Stimulated activated CD8-positive, alpha-beta memory T cell treated with anti-CD3 and anti-CD28 coated beads, Interleukin-7, amount 100 ng/mL, for 1 hour (primary cell): Measurements from ENCODE around the gene SCLY.

Experiments used
- DNase-seq, 2 donors: peaks; one replicate each; pipeline ENCODE4 v3.0.0-alpha.2; 2020; ENCODE audit warnings: low read depth in 2 of 2

Gene SCLY

DNA sequence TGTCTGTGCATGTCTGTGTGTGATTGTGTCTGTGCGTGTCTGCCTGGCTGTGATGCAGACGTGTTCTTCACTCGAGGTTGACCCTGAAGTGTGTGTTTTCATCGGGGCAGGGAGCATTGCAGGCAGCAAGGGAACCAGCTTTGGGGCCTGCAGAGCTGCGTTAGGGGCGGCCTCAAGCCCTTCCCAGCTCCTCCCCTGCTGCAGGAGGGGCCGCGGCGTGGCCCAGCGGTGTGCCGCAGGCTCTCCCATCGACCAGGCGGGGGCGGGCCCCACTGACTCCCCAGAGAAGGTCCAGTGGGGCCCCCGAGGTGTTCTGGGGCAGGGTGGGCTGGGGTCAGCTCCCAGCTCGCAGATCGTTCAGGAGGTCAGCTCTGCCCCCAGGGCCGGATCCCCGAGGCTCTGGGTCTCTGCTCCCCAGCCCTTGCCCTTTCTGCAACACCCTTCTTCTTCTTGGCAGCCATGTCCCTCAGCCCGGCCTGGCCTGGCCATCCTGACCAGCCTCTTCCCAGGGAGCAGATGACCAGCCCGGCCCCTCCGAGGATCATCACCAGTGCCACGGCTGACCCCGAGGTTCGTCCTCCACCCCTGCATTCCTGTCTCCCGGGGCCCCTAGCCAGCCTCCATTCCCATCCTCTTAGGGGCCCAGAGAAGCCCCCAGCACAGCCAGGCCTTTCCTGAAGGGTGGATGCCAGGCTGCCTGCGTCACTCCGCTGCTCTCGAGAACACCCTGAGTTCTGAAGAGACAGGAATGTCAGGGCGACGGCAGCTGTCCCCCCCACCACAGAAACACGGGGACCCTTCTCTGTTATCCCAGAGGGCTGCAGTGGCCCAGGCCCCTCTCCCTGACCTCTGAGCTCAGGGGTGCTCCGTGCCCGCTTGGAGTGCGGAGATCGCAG lies 66.6 kb downstream of the SCLY start:
- no peak for DNase-seq

DNA sequence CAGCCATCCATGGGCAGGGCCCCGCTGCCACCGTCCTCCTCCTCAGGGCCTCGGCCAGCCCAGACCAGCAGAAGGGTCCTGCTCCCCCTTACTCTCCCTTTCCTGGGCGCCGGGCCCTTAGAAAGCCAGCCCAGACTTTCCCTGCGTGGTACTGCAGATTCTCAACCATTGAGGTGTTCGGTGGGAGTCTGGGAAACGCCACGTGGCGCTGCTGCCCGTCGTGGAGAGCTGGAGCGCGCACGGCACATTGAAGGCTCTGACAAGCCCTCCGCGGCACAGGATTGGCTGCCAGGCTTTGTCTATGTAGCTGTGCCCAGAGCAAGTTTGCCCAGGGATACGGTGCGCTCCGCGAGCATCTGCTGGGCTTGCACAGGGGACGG lies 67.2 kb downstream of the SCLY start:
- DNase-seq, result no peak

DNA sequence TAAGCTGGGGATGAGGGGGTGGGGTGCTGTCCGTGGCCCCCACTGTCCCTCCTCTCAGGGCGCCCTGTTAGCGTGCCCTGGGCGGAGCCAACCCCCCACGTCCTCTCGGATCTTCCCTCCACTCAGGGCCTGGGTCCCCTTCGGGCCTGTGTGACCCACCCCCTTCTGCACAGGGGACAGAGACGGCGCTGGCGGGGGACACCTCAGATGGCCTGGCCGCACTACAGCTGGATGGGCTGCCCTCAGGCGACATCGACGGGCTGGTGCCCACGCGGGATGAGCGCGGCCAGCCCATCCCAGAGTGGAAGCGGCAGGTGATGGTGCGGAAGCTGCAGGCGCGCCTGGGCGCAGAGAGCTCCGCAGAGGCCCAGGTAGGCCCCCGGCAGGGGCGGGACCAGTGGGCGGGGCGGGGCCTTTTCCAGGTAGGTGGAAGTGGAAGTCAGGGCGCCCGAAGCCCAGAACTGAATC lies 67.8 kb downstream of the SCLY start:
- DNase-seq, result no peak

DNA sequence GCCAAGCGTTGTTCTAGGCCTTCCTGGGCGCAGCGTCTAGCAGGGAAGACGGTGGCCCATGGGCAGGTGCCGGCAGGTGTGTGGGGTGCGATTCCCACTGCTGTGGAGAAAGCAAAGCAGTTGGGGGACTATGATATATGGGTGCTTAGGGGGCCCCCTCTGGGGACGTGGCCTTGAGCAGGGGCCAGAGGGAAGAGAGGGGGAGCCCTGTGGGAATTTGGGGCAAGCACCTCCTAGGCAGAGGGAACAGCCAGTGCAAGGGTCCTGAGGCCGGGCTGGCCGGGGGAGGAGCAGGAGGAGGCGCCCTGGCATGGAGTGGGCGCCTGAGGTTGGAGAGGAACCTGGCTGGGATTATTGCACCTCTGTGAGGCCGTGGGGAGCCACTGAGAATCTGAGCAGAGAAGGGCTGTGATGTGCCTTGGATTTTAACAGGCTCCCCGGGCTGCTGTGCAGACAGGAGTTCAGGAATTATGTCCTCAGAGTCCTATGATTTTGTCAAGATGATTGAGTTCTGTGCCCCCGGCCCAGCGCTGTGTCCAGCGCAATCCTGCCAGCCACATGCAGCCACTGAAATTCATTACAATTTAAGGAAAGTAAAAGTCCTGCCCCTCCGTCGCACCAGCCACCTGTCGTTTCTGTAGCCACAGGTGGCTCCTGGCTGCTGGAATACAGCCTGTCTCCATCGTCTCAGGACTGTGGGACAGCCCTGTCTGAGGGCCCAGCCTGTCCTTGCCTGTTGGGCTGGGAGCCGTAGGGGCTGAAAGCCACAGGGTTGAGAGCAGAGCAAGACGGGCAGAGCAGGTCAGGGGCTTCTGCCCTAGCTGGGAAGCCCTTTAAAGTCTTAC lies 68.6 kb downstream of the SCLY start:
- DNase-seq, result no peak

DNA sequence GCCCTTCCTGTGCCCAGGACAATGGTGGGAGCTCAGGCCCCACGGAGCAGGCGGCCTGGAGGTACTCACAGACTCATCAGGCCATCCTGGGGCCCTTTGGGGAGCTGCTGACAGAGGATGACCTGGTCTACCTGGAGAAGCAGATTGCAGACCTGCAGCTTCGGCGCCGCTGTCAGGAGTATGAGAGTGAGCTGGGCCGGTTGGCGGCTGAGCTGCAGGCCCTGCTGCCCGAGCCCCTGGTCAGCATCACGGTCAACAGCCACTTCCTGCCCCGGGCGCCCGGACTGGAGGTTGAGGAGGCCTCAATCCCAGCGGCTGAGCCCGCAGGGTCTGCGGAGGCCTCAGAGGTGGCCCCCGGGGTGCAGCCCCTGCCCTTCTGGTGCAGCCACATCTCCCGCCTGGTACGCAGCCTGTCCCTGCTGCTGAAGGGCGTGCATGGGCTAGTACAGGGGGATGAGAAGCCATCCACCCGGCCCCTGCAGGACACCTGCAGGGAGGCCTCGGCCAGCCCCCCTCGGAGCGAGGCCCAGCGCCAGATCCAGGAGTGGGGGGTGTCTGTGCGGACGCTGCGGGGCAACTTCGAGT lies 69.4 kb downstream of the SCLY start:
- DNase-seq, result no peak

DNA sequence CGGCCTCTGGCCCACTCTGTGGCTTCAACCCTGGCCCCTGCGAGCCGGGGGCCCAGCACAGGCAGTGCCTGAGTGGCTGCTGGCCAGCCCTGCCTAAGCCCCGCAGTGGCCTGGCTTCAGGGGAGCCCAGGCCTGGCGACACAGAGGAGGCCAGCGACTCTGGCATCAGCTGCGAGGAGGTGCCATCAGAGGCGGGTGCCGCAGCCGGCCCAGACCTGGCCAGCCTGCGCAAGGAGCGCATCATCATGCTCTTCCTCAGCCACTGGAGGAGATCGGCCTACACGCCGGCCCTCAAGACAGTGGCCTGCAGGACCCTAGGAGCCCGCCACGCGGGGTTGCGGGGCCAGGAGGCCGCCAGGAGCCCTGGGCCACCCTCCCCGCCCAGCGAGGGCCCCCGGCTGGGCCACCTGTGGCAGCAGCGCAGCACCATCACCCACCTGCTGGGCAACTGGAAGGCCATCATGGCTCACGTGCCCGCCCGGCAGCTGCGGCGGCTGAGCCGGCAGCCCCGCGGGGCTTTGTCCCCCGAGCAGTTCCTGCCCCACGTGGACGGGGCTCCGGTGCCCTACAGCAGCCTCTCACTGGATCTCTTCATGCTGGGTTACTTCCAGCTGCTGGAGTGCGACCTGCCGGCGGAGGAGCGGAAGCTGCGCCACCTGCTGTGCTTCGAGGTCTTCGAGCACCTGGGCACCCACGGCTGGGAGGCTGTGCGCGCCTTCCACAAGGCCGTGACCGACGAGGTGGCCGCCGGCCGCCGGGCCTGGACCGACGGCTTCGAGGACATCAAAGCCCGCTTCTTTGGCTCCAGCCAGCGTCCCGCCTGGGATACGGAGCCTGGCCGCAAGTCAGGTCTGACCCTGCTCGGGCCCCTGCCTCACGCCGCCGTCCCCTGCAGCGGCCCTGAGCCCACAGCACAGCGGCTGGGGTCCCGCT lies 70.2 kb downstream of the SCLY start:
- DNase-seq, result no peak

DNA sequence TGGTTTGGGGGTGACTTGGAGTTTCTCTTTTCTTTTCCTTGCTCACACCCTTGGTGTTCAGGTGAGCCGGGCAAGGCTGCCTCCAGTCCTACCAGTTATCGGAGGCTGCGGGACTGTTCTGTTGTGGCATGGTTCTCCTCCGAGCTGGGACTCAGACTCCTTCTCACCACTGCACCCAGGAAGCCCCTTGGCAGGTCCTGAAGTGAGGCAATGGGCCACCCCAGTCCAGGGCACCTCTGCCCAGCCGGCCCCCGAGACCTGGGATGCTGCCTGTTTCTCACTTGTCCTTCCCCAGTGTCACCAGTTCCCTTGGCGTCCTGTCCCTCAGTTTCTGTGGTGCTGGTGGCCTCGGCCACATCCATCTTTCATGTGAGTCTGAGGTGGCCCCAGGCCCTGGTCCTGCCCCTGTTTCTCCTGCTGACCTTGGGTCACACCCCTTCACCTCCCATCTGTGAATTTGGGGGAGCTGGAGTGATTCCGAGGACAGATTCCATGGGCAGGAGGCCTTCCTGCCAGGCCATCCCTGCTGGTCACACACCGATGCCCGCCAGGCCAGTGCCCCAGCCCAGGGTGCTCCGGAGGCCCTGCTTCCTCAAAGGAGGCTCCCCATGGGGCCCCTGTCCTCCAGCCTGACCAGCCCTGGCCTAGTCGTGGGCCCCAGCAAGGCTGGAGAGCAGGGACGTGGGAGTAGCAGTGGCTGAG lies 71.1 kb downstream of the SCLY start:
- no peak for DNase-seq

DNA sequence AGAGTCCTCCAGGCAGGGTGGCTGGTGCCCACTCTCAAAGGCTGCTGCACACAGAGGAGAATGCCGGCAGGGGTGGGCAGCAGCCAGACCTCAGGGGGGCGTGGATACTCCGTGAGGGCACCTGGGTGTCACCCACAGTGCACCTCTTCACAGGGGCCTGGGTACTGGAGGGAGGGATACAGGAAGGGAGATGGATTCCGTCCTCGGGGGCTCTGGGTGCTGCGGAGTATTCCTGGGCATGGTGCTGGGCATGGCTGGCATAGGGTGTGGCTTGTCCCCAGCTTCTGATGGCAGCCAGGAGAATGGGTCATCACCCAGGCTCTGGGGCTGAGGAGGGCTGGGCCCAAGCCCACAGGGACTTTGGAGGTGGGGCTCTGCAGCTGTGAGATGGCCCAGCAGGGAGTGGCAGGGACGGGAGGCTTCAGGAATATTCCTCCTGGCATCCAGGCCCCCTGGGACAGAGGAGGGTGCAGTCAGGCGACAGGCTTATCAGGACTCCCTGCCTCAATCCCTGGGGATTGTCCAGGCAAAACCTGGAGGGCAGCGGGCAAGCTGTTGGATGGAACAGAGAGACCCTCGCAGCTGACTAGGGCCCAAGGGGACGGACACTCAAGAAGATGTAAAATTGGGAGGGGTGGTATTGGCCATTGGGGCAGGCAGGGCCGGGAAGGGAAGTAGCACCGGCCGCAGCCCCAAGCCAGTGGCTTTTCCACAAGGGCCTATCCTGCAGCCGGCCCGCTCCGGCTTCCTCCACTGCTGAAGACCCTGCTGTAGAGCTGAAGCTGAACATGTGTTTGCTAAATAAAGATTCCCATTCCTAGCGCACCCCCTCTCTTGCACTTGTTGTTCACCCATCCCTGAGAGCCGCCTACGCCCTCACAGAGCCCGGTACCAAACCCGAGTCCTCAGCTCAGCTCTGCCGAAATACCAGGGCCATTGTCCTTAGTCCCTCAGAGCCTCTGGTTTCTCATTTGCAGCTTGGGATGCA lies 72.0 kb downstream of the SCLY start:
- no peak for DNase-seq

DNA sequence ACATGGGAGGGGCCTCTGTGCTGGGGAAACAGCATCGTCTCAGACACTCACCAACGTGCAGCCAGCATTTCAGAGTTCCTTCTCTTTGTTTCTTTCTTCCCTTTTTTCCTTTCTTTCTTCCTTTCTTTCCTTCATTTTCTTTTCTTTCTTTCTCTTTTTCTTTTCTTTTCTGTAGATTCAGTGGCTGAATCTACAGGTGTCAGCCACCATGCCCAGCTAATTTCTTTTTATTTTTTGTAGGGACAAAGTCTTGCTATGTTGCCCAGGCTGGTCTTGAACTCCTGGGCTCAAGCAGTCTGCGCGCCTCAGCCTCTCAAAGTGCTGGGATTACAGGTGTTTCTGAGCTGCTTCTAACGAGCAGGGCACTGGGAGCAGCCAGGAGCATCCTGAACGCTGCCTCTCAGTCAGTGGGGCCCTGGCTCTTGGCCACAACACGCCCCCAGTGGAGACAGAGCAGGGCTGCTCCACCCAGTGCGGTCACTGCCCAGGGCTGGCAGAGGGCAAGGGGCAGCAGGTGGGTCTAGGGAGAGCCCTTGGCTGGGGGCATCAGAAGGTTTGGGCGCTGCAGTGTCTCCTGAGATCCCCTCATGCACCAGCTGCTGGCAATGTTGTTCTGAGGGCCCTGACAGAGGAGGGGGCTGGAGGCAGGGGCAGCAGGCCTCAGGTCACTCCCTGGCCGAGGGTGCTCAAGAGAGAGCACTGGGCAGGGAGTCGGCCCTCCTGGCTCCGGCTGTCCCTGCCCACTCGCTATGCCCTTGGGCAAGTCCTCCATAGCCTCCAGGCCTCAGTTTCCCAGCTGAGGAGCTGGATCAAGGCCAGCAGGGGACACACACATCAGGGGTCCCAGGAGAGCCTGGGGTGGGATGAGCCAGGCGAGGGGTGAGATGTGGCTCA lies 72.9 kb downstream of the SCLY start:
- DNase-seq, result no peak

DNA sequence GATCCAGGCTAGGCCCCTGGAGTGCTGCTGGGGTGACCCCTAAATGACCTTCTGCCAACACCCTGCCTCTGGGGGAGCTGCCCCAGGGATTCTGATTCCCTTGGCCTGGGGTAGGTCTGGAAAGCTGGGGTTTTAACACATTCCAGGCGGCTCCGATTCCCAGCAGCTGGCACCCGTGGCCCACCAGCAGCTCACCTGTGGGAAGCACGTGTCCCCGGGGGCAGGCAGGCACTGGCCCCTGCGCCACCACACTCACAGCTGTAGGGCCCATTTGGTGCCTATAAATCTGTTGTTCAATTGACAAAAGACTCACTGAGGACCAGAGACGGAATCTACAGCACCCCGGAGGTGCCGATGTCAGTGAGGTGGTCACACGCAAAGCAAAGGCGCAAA lies 73.6 kb downstream of the SCLY start:
- DNase-seq, result no peak

DNA sequence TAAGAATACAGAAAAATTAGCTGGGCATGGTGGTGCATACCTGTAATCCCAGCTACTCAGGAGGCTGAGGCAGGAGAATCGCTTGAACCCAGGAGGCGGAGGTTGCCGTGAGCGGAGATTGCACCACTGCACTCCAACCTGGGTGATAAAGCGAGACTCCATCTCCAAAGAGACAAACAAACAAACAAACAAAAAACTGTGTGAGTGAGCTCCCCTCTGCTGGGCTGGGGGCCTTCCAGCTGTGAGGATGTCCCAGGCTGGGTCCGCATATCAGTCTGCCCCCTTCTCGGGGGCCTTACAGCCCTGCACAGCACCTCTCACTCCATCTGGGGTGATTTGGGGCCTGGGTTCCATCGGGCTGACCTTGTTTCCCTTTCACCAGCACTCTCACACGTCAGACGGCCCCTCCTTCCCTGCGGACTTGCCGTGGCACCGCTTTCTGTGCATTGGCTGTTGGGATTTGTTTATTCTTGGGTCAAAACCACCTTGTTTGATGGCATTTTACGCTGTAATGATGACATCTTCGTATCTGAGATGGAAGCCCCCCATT lies 74.9 kb downstream of the SCLY start:
- DNase-seq, result no peak

DNA sequence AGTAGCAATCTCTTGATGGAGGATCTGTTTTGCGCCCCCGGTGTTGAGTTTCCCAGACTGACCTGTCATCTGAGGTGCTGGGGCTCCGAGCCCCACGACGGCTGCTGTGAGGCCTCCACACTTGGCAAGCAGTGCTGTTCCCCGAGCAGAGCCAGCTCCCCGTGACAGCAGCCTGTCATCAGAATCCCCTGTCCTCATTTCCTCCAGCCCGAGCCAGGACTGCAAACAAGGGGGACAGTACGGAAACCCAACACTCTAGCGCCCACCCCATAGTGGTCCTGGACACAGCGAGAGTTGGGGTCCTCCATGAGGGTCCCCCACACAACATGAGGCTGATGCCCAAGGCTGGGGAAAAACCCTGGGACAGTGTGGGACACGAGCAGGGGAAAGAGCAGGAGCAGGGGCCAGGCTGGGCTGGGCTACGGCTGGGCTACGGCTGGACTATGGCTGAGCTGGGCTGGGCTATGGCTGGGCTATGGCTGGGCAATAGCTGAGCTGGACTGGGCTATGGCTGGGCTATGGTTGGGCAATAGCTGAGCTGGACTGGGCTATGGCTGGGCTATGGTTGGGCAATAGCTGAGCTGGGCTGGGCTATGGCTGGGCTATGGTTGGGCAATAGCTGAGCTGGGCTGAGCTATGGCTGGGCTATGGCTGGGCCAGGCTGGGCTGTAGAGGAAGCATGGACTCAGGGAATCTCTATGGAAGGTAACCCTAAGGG lies 76.2 kb downstream of the SCLY start:
- no peak for DNase-seq

DNA sequence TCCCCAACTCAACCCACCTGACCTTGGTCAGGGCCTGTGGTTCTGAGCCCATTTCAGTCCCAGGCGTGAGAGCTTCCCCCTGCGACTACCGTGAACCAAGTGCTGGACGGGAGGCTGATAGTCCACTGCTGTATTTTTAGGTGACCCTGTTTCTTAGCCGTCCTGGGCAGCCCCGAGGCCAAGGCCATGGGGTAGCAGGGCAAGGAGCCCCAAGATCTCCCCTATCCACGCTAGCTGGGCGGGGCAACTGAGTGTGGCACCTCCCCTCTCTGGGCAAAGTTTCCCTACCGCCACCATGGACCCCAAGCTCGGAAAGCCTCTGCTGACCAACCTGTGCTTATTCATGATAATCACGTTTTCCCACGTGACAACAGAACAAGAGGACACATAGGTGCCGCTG lies 77.1 kb downstream of the SCLY start:
- no peak for DNase-seq

DNA sequence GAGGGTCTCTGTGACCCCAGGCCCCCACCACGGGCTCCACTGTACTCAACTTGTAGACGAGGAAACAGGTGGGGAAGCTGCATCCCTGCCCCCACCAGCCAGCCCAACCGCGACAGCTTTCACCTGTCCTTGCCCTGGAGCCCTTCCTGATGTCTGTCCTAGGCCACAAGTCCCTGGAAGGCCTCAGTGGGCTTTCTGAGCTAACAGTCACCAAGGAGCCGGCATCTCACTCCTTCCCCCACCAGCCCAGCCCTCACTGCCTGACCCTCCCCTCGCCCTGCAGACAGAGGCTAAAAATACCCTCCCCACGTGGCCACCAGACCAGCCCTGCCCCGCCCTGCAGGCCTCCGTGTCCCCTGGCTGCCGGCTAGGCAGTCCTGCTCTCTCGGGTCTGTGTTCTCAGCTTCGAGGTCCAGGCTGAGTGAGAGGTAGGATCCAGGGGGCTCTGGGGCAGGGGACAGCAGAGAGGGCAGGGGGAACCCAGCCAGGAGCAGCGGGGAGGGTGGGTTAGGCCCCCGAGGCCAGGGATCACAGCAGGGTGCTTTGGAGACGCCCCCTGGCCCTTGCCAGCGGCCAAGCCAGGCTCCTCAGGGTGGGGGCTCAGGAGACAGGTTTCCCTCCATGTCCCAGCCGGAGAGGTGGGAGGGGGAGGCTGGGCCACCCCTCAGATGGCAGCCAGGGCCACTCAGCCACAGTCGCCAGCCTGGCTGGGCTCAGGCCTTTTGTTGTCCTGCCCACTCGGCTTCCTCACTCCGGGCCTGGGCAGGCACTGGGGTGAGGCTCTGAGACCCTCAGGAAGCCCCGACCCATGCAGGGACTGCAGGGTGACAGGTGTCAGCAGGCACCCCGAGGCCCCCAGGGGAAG lies 77.8 kb downstream of the SCLY start, which contains the start of gene KLHL30:
TSS of gene KLHL30 (plus strand) at position 338 of the 865 bp plus-strand sequence. CDS start 2,087 bp downstream, outside the sequence.
- no peak for DNase-seq

DNA sequence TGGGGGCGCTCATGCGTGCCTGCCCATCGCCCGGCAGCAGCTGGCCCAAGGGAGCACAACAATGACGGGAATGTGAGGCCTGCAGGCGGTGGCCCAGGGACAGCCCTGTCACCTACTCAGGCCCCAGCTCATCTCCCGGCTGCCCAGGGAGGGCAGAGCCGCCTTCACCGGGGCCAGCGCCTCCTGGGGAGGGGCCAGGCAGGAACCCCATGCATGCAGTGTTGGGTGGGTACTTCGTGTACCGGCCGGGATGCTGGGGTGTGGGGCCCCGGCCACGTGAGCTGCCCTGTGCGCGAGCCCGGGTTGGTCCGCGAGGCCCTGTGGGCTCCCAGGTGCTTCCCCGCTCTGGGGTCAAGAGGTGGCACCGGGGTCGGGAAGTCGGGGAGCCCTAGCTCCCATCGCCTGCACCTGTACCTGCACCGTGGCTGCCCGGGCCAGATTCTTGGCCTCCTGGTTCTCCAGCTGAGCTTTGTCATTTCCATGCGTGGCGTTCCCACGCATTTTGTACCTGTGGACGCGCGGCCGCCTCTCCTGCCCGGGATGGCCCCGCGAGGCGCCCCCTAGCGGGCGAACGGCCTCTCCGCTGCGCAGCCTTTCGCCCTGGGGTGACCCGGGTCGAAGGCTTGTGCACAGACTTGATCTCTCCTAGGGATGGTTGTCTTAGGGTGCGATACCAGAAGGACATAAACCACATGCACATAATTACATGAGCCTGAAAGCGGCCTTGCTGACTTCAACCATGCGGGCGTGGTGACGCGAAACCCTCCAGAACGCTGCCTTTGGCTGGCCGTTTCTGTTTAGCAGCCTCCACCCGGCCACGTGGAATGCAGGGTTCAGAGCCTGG lies 78.6 kb downstream of the SCLY start:
- DNase-seq, result no peak
